Mesenchymal stem cell (in vitro differentiated cells and primary cell): ENCODE results near the gene DMD.
A peak's percentile ranks its signal among the peaks of the same experiment; 100 is the strongest.

ENCODE experiments used
- DNase-seq: peaks from one replicate; pipeline ENCODE4 v3.0.0-alpha.2; 2013
- H2AFZ ChIP-seq: one replicate; pipeline ENCODE4 v1.6.1; 2013; ENCODE audit warnings: low read depth, mild to moderate bottlenecking, control low read depth, inconsistent platforms, low read length, moderate library complexity
- H2AK5ac ChIP-seq: 2 replicates; pipeline ENCODE4 v1.6.1; 2013; ENCODE audit warnings: low read length, moderate library complexity, mild to moderate bottlenecking, inconsistent platforms; ENCODE audit not compliant: severe bottlenecking
- H2BK120ac ChIP-seq: one replicate; pipeline ENCODE4 v1.6.1; 2013; ENCODE audit warnings: low read depth, mild to moderate bottlenecking, inconsistent platforms, low read length, moderate library complexity
- H2BK12ac ChIP-seq, 2 experiments: one replicate each; pipeline ENCODE4 v1.6.1; 2013; ENCODE audit warnings: inconsistent platforms in 2 of 2, low read length in 2 of 2, mild to moderate bottlenecking in 2 of 2, moderate library complexity in 2 of 2, control low read depth in 1 of 2
- H2BK15ac ChIP-seq: one replicate; pipeline ENCODE4 v1.6.1; 2013; ENCODE audit warnings: mild to moderate bottlenecking, low read depth, inconsistent platforms; ENCODE audit not compliant: poor library complexity, severe bottlenecking
- H2BK5ac ChIP-seq: 2 replicates; pipeline ENCODE4 v1.6.1; 2013; ENCODE audit warnings: low read depth, mild to moderate bottlenecking, low read length, control low read depth, inconsistent platforms; ENCODE audit not compliant: poor library complexity, severe bottlenecking
- H3K14ac ChIP-seq, 2 experiments: one replicate each; pipeline ENCODE4 v1.6.1; 2013; ENCODE audit warnings: inconsistent platforms in 2 of 2, low read length in 2 of 2, control low read depth in 1 of 2, mild to moderate bottlenecking in 1 of 2, moderate library complexity in 1 of 2
- H3K18ac ChIP-seq, 2 experiments: one replicate each; pipeline ENCODE4 v1.6.1; 2013; ENCODE audit warnings: inconsistent platforms in 2 of 2, low read length in 2 of 2, control low read depth in 1 of 2, low read depth in 1 of 2, mild to moderate bottlenecking in 1 of 2
- H3K23ac ChIP-seq, 2 experiments: one replicate each; pipeline ENCODE4 v1.6.1; 2013; ENCODE audit warnings: inconsistent platforms in 2 of 2, low read length in 2 of 2, mild to moderate bottlenecking in 2 of 2, moderate library complexity in 2 of 2, control low read depth in 1 of 2
- H3K27ac ChIP-seq: 2 replicates; pipeline ENCODE4 v1.5.1; 2013; ENCODE audit warnings: mild to moderate bottlenecking, moderate library complexity, low read length, control low read depth, inconsistent platforms; ENCODE audit not compliant: poor library complexity, severe bottlenecking
- H3K27me3 ChIP-seq, 2 experiments: 2 replicates each; pipeline versions ENCODE4 v1.6.1 to v1.7.0; 2013; ENCODE audit warnings: low read length in 2 of 2, mild to moderate bottlenecking in 2 of 2, moderate library complexity in 2 of 2, control low read depth in 1 of 2, inconsistent platforms in 1 of 2; ENCODE audit not compliant: control insufficient read depth in 1 of 2, insufficient read depth in 1 of 2
- H3K36me3 ChIP-seq, 2 experiments: 2 replicates each; pipeline versions ENCODE4 v1.6.1 to v1.7.0; 2013; ENCODE audit warnings: low read length in 2 of 2, control low read depth in 1 of 2, inconsistent platforms in 1 of 2, low read depth in 1 of 2, mild to moderate bottlenecking in 1 of 2; ENCODE audit not compliant: insufficient read depth in 2 of 2, control insufficient read depth in 1 of 2
- H3K4ac ChIP-seq, 2 experiments: one replicate each; pipeline ENCODE4 v1.6.1; 2013; ENCODE audit warnings: inconsistent platforms in 2 of 2, low read length in 2 of 2, mild to moderate bottlenecking in 2 of 2, moderate library complexity in 2 of 2, control low read depth in 1 of 2, low read depth in 1 of 2
- H3K4me1 ChIP-seq: 2 replicates; pipeline ENCODE4 v1.6.1; 2013; ENCODE audit warnings: low read depth, low read length, control low read depth; ENCODE audit not compliant: control insufficient read depth, insufficient read depth
- H3K4me2 ChIP-seq: 2 replicates; pipeline ENCODE4 v1.6.1; 2013; ENCODE audit warnings: low read length, mild to moderate bottlenecking, inconsistent platforms; ENCODE audit not compliant: poor library complexity, severe bottlenecking
- H3K4me3 ChIP-seq, 2 experiments: 2 replicates each; pipeline versions ENCODE4 v1.5.1 to v1.7.0; 2013; ENCODE audit warnings: low read length in 2 of 2, mild to moderate bottlenecking in 2 of 2, control low read depth in 1 of 2, low read depth in 1 of 2; ENCODE audit not compliant: insufficient read depth in 1 of 2
- H3K79me1 ChIP-seq: replicated peaks from 2 replicates; pipeline ENCODE4 v1.6.1; 2013; ENCODE audit warnings: mild to moderate bottlenecking, control low read depth, low read length, inconsistent platforms; ENCODE audit not compliant: poor library complexity, severe bottlenecking
- H3K9ac ChIP-seq: 2 replicates; pipeline ENCODE4 v1.7.0; 2013; ENCODE audit warnings: mild to moderate bottlenecking, low read length, moderate library complexity
- H3K9me3 ChIP-seq: 2 replicates; pipeline ENCODE4 v1.7.0; 2013; ENCODE audit warnings: mild to moderate bottlenecking, low read length; ENCODE audit not compliant: control insufficient read depth
- H4K8ac ChIP-seq: one replicate; pipeline ENCODE4 v1.6.1; 2013; ENCODE audit warnings: inconsistent platforms, mild to moderate bottlenecking, low read length, moderate library complexity
- H4K91ac ChIP-seq: one replicate; pipeline ENCODE4 v1.6.1; 2013; ENCODE audit warnings: mild to moderate bottlenecking, low read length, inconsistent platforms
- WGBS: methylation state at CpG from one replicate; pipeline ENCODE4 v1.1.7; 2013; ENCODE audit warnings: mixed read lengths; 5-methylcytosine and 5-hydroxymethylcytosine counted together

DMD gene

DNA sequence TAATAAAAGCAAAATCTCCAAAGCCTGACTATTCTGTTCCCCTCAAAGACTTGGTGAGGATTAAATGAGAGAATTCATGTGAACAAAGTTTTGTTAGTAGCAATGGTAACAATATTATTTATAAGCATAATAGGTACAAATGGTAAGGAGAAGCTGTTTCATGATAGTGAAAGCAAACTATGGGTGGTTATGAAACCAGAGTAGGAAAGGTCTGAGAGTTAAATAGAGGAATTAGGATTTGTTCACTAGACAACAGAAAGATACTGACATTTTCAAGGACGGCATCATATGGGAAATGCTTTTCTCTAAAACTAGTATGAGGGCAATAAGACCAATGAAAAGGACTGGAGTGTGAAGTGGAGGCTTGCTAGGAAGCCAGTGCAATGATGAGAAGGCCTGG, 2010.9 kb downstream of the DMD start:
- Histone ChIP-seq H3K18ac (no peak overlapping the region), H4K91ac (no peak overlapping the region), H3K79me1 (no peaks in the 10 kb centered on the region), H2BK120ac (no peak overlapping the region), H3K23ac (no peak overlapping the region), H3K27ac (no peak overlapping the region), H4K8ac (no peak overlapping the region), H2BK12ac (no peak overlapping the region), H3K4me3 (no peak overlapping the region), H3K36me3 (peaks cover 0 to 6% of the 10 kb centered on the region in 2 experiments), H3K14ac (no peak overlapping the region), H3K9me3 (no peaks in the 10 kb centered on the region), H3K4me1 (peaks cover 2% of the 10 kb centered on the region), H2BK5ac (no peak overlapping the region), H3K4me2 (no peak overlapping the region), H3K9ac (no peak overlapping the region), H2AK5ac (no peak overlapping the region), H2AFZ (no peak overlapping the region), H2BK15ac (no peak overlapping the region), H3K4ac (no peak overlapping the region), H3K27me3 (no peaks in the 10 kb centered on the region)
- WGBS: 89% methylated on average over 1 of the region's 1 CpG
- no peak for DNase-seq

DNA sequence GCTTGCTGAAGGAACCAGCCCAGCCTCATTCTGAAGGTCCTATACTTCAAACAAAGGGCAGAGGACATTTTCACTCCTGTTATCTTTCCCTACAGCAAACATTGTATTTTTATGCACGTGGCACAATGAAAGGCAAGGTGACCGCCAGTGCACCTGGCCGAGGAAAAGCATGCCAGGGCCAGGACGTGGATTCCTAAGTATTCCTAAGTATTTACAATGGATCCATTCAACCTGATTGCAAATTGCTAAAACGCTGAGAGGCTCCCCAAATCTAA, 2011.6 kb downstream of the DMD start:
- no peak overlapping the region for H3K23ac ChIP-seq
- 59% methylated on average over 5 of the region's 5 CpGs for WGBS

DNA sequence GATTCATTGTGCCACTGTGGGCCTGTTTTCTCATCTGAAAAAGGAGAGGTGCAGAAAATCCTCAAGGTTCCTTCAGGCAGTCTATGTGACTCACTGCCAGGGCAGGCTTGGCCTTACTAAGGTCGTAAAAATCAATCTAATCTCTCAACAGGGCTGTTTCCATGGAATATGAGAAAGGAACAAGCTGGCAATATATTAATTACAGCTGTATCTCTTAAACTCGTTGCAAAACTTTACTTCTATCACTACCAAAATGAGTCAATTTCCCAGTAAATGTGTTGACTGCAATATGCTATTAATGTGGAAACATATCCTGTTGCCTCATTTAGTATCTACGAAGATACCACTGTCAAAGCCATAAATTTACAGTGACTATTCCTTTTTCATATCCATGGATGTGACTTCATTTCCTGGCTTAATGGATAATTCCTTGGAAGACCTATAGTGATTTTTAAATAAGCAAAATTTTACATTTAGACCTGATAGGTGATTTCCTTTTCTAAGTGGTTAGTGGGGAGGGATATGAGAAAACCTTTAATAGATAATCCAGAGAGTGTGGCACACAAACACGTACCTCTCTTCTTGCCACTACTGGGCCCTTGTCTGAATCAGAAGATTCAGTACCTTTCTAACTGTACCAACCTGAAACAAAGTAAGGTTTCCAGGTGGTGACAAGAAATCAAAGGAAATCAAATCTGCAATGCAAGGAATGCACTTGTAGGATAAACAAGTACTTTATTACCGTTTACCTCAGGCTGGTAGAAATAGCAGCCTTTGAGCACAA, 2012.1 kb downstream of the DMD start:
- Histone ChIP-seq H3K4me1 (peaks cover 2% of the 10 kb centered on the region), H3K79me1 (no peaks in the 10 kb centered on the region), H2BK5ac (no peak overlapping the region), H3K14ac (no peak overlapping the region), H2AFZ (no peak overlapping the region), H3K27ac (no peak overlapping the region), H3K4me3 (no peak overlapping the region), H4K8ac (no peak overlapping the region), H2BK120ac (no peak overlapping the region), H2AK5ac (no peak overlapping the region), H3K9me3 (no peaks in the 10 kb centered on the region), H3K36me3 (peaks cover 0 to 3% of the 10 kb centered on the region in 2 experiments), H2BK12ac (no peak overlapping the region), H3K4me2 (no peak overlapping the region), H3K4ac (no peak overlapping the region), H2BK15ac (no peak overlapping the region), H3K18ac (no peak overlapping the region), H3K9ac (no peak overlapping the region), H3K23ac (no peak overlapping the region), H4K91ac (no peak overlapping the region), H3K27me3 (no peaks in the 10 kb centered on the region)
- DNase-seq: peak; percentile 73
- 51% methylated on average over 2 of the region's 5 CpGs for WGBS

More for the DNA sequence above, 2011.6 kb downstream of the DMD start:
- H3K27ac ChIP-seq: no peak overlapping the region
- H3K4ac ChIP-seq: no peak overlapping the region
- no peak overlapping the region for H3K14ac ChIP-seq
- H4K91ac ChIP-seq: no peak overlapping the region
- H3K9ac ChIP-seq: no peak overlapping the region
- no peak overlapping the region for H2BK12ac ChIP-seq
- no peaks in the 10 kb centered on the region for H3K27me3 ChIP-seq
- no peak overlapping the region for H2BK120ac ChIP-seq
- no peak for DNase-seq
- no peak overlapping the region for H3K4me3 ChIP-seq
- peaks cover 0 to 6% of the 10 kb centered on the region in 2 experiments for H3K36me3 ChIP-seq
- no peak overlapping the region for H4K8ac ChIP-seq
- no peak overlapping the region for H3K18ac ChIP-seq
- H2AK5ac ChIP-seq: no peak overlapping the region
- H2AFZ ChIP-seq: no peak overlapping the region
- no peaks in the 10 kb centered on the region for H3K79me1 ChIP-seq
- H2BK5ac ChIP-seq: no peak overlapping the region
- H3K4me1 ChIP-seq: peaks cover 2% of the 10 kb centered on the region
- no peak overlapping the region for H2BK15ac ChIP-seq
- no peaks in the 10 kb centered on the region for H3K9me3 ChIP-seq
- H3K4me2 ChIP-seq: no peak overlapping the region

DNA sequence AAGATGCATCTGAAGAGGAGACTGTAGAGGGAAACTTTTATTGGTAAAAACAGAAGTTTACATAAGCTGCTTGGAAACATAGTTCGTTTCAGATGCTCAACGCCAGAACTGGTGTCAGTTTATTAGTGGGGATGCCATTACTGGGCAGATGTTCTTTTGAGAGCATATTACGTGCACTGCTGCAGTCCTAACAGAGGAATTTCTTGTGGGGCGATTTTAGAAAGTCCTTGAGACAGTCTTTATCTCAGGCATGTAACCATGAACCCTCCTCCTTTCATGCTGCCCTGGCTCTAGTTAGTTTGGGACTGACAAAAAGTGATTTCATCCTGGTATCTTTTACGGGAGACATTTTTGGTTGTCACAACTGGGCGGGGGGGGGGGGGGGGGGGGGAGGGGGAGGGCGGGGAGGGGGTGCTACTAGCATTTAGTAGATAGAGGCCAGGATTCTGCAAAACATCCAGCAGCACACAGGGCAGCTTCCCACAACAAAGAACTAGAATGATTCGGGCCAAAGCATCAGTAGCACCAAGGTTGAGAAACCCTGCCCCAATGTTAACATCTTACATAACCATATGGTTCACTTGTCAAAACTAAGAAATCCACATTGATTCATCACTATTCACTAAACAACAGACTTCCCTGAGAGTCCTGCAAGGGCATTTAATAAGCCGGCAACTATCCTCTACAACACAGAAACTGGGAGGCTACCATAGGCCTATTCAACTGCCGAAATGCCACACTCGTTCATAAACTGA, 2021.0 kb downstream of the DMD start:
- no peak overlapping the region for H3K4me2 ChIP-seq
- no peak overlapping the region for H3K4me3 ChIP-seq
- H2BK5ac ChIP-seq: peak overlapping the region; percentile 66
- no peaks in the 10 kb centered on the region for H3K27me3 ChIP-seq
- no peak overlapping the region for H3K4ac ChIP-seq
- H2BK12ac ChIP-seq: no peak overlapping the region
- H2AFZ ChIP-seq: no peak overlapping the region
- H4K8ac ChIP-seq: no peak overlapping the region
- H3K4me1 ChIP-seq: no peaks in the 10 kb centered on the region
- H3K79me1 ChIP-seq: no peaks in the 10 kb centered on the region
- H2AK5ac ChIP-seq: no peak overlapping the region
- no peak overlapping the region for H3K23ac ChIP-seq
- WGBS: 89% methylated on average over 4 of the region's 11 CpGs
- H3K14ac ChIP-seq: no peak overlapping the region
- no peaks in the 10 kb centered on the region for H3K9me3 ChIP-seq
- H2BK120ac ChIP-seq: no peak overlapping the region
- H3K27ac ChIP-seq: no peak overlapping the region
- no peak overlapping the region for H2BK15ac ChIP-seq
- no peak overlapping the region for H4K91ac ChIP-seq
- H3K36me3 ChIP-seq: no peaks in the 10 kb centered on the region
- no peak for DNase-seq
- H3K9ac ChIP-seq: no peak overlapping the region
- H3K18ac ChIP-seq: no peak overlapping the region
